GM12864 (cell line): ENCODE results near the gene RASL11B.

ENCODE experiments used
- DNase-seq: peaks from one replicate; pipeline ENCODE4 v3.0.0-alpha.2; 2011; ENCODE audit warnings: low read depth
- H3K4me3 ChIP-seq: 2 replicates; pipeline ENCODE4 v1.5.1; 2011; ENCODE audit warnings: mild to moderate bottlenecking, low read depth, low read length, control low read depth
- CTCF ChIP-seq: IDR thresholded peaks from 2 replicates; pipeline ENCODE4 v1.5.1; 2011; ENCODE audit warnings: low read depth, mild to moderate bottlenecking, moderate library complexity, low read length, control low read depth, inconsistent platforms; ENCODE audit errors: missing control alignments

The RASL11B gene

DNA sequence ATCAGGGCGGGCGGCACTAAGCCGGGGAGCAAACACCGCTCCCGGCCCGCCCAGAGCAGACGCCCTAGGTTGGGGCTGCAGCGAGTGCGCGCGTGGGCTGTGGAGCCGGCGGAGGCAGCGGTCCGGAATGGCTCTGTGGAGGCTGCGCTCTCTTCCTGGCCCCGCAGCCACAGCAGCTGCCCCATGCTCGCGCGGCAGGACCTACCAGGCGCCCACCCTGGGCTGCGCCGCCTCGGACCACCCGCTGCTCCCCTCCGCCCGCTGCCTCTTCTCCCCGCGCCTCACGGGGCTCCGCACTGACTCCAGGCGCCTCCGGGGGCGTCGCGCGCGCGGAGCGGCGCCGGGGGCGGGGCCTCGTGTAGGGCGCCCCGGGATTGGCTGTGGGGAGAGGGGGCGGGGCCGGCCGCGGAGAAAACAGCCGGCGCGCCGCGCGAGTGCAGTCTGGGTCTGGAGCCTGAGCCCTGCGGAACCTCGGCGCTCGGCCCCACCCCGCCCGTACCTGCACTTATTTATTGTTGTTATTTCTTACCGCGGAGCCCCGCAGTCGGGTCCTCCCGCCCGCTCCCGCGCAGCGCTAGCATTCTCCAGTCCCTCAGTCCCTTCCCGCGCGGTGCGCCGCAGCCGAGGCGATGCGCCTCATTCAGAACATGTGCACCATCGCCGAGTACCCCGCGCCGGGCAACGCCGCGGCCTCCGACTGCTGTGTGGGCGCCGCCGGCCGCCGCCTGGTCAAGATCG is at the start of gene RASL11B:
RASL11B (plus strand) TSS at position 439 of the 738 bp plus-strand sequence; CDS start at position 630, 191 bp downstream.
- DNase-seq: peak; percentile 15
- peak within 1 kb of the TSS; percentile 66 for H3K4me3 ChIP-seq

DNA sequence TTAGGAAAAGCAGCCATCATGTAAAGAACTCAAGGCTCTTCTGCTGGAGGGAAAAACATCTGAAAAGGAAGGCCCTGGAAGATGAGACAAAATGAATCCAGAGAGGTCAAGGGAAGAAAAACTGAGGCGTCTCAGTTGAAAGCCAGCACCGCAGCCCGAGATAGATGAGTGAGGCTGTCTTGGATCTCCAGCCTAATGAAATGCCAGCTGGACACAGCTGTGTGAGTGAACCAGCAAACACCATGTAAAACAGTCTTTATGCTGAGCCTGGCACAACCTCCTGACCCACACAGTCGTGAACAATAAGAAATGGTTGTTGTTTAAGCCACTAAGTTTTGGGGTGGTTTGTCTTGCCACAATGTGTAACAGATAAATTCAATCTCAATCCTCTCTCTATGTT is 48.6 kb upstream of the RASL11B start:
- DNase-seq: no peak
- TF ChIP-seq CTCF: no peak
- H3K4me3 ChIP-seq: no peak overlapping the region

More for the DNA sequence above, at the start of gene RASL11B:
- TF ChIP-seq CTCF: no peak

DNA sequence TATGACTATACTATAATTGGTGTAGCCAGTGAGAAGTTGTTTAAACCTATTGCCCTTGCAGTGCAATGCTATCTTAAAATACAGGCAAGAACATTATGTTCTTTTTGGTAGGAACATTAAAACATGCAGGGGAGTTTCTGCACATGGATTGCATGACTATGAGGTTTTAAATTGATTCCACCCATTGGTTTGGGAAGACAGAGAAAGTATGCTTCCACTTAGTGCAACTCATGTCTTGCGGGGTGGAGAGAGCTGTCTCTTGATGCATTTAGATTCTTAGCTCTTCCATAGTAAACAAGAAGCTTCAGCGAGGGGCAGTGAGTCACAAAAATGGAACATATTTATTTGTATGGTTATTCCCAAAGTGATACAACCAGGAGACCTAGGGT is 39.5 kb upstream of the RASL11B start:
- no peak for DNase-seq
- TF ChIP-seq CTCF: no peak

GRCh38 chr4:52822972-52823701 is 39.0 kb upstream of the RASL11B start:
- H3K4me3 ChIP-seq: no peak overlapping the region
- no peak for TF ChIP-seq CTCF
- no peak for DNase-seq

More for the DNA sequence above, 39.5 kb upstream of the RASL11B start:
- H3K4me3 ChIP-seq: no peak overlapping the region

GRCh38 chr4:52823702-52824092 is 38.4 kb upstream of the RASL11B start:
- DNase-seq: no peak
- no peak overlapping the region for H3K4me3 ChIP-seq
- TF ChIP-seq CTCF: no peak

GRCh38 chr4:52824270-52824602 is 37.9 kb upstream of the RASL11B start:
- DNase-seq: no peak
- no peak for TF ChIP-seq CTCF
- no peak overlapping the region for H3K4me3 ChIP-seq
